Measurements from ENCODE around the gene GNG8.

GRCh38 chr19:46617601-46618000 lies 18.4 kb downstream of the GNG8 start:
- TF ChIP-seq CTCF (IDR thresholded peaks at IDR 0.05) (no peak), POLR2A (IDR thresholded peaks at IDR 0.05) (no peak), POLR2AphosphoS5 (IDR thresholded peaks at IDR 0.05) (no peak)
